HepG2 (cell line): Measurements from ENCODE around the gene PRCD. TPM values are rescaled to one million over a fixed set of nuclear protein-coding genes. Genes with fewer than 3 reads are reported as not detected.

Experiments
- ATAC-seq: fragments of 200-7000 bp; cut with Tn5 transposase; 3 replicates; pipeline ENCODE4 v1.9.1; 2020; ENCODE audit warnings: mild to moderate bottlenecking, moderate library complexity
- BruUV-seq: library from RNA; stranded (reverse); fragments of 400-500 nt; replicated peaks from 2 replicates; lab custom pipeline; 2021; lab: Mats Ljungman, UMichigan
- CTCF ChIA-PET: fragments of 300-600 bp; formaldehyde crosslinking; extraction: SDS; loops from one replicate; lab custom pipeline; 2021; ENCODE audit warnings: low total read pairs, inconsistent platforms, low intra/inter-chr PET ratio; lab: Yijun Ruan, JAX
- POLR2A ChIA-PET: fragments of 350-600 bp; sonication (Branson Sonifier 250); formaldehyde crosslinking; loops from one replicate; lab custom pipeline; 2020; ENCODE audit warnings: antibody characterized with exemption, inconsistent platforms; lab: Yijun Ruan, JAX
- DNase-seq: peaks from one replicate; pipeline ENCODE4 v3.0.0-alpha.2; 2015; ENCODE audit warnings: low spot score
- FAIRE-seq: peaks from 3 replicates; lab custom pipeline; 2011; peaks lifted over from hg19 to GRCh38; lab: Jason Lieb, UNC
- H2AFZ ChIP-seq: one replicate; pipeline ENCODE4 v1.6.1; 2011; ENCODE audit warnings: low read length, inconsistent platforms
- H3K27ac ChIP-seq: fragments of 300-600 bp; 3 replicates; pipeline ENCODE4 v1.8.0; 2011; ENCODE audit warnings: mixed run types, mild to moderate bottlenecking, mixed read lengths, low read length, inconsistent platforms; ENCODE audit not compliant: insufficient read depth; ENCODE audit errors: extremely low read length
- H3K27me3 ChIP-seq, 2 experiments: fragments of 200-600 bp in 1 of 2; 2 replicates in 1 of 2; 3 replicates in 1 of 2; pipeline versions ENCODE4 v1.6.0 to v1.8.0; 2011; ENCODE audit warnings: low read length in 2 of 2, mild to moderate bottlenecking in 2 of 2, moderate library complexity in 2 of 2, inconsistent platforms in 1 of 2; ENCODE audit not compliant: insufficient read depth in 2 of 2, control insufficient read depth in 1 of 2
- H3K36me3 ChIP-seq, 2 experiments: fragments of 200-600 bp in 1 of 2; replicated peaks in 1 of 2; 2 replicates in 1 of 2; 3 replicates in 1 of 2; pipeline versions ENCODE4 v1.5.1 to v1.8.0; 2011; ENCODE audit warnings: low read length in 2 of 2, inconsistent platforms in 1 of 2; ENCODE audit not compliant: insufficient read depth in 2 of 2, control insufficient read depth in 1 of 2
- H3K4me1 ChIP-seq: 2 replicates; pipeline ENCODE4 v1.5.1; 2012; ENCODE audit warnings: low read length, inconsistent platforms; ENCODE audit not compliant: insufficient read depth
- H3K4me2 ChIP-seq: 2 replicates; pipeline ENCODE4 v1.6.0; 2011; ENCODE audit warnings: low read depth, low read length, inconsistent platforms
- H3K4me3 ChIP-seq, 3 experiments: fragments of 200-600 bp in 1 of 3; sonication (generic), shearing (Covaris generic) in 1 of 3; replicated peaks in 1 of 3; 2 replicates each; pipeline ENCODE4 v1.5.1; 2011 to 2016; ENCODE audit warnings: low read length in 3 of 3, inconsistent platforms in 2 of 3, low read depth in 2 of 3, mild to moderate bottlenecking in 2 of 3, control low read depth in 1 of 3, mixed read lengths in 1 of 3; ENCODE audit not compliant: insufficient read depth in 1 of 3
- H3K79me2 ChIP-seq: one replicate; pipeline ENCODE4 v1.6.1; 2011; ENCODE audit warnings: low read length, inconsistent platforms; ENCODE audit not compliant: insufficient read depth
- H3K9ac ChIP-seq: 2 replicates; pipeline ENCODE4 v1.6.0; 2011; ENCODE audit warnings: mild to moderate bottlenecking, low read depth, low read length, inconsistent platforms; ENCODE audit not compliant: insufficient read depth
- H3K9me3 ChIP-seq: 2 replicates; pipeline ENCODE4 v1.5.1; 2012; ENCODE audit warnings: mild to moderate bottlenecking, low read length
- H4K20me1 ChIP-seq: 2 replicates; pipeline ENCODE4 v1.6.0; 2011; ENCODE audit warnings: inconsistent platforms, mild to moderate bottlenecking, low read length, moderate library complexity; ENCODE audit not compliant: insufficient read depth
- JDP2 ChIP-seq: sonication (generic); formaldehyde crosslinking; IDR thresholded peaks from 2 replicates; pipeline ENCODE4 v1.8.1; 2022; ENCODE audit warnings: missing genetic modification reagents, borderline replicate concordance
- KLF13 ChIP-seq: sonication (generic); formaldehyde crosslinking; IDR thresholded peaks from 2 replicates; pipeline ENCODE4 v1.4.0; 2020; ENCODE audit warnings: mild to moderate bottlenecking, missing genetic modification reagents
- MED8 ChIP-seq: sonication (generic); formaldehyde crosslinking; IDR thresholded peaks from 2 replicates; pipeline ENCODE4 v1.8.1; 2023; ENCODE audit warnings: mild to moderate bottlenecking, missing genetic modification reagents; ENCODE audit not compliant: insufficient replicate concordance
- MXD1 ChIP-seq: sonication (generic); formaldehyde crosslinking; IDR thresholded peaks from 2 replicates; pipeline ENCODE4 v1.4.0; 2020; ENCODE audit warnings: mild to moderate bottlenecking, missing genetic modification reagents
- NFRKB ChIP-seq: fragments of 450-650 bp; IDR thresholded peaks from 2 replicates; pipeline ENCODE4 v1.6.1; 2017
- NRL ChIP-seq: sonication (generic); formaldehyde crosslinking; IDR thresholded peaks from 2 replicates; pipeline ENCODE4 v1.5.0; 2020; ENCODE audit warnings: missing genetic modification reagents, mild to moderate bottlenecking, moderate library complexity, borderline replicate concordance
- PCBP2 ChIP-seq: fragments of 200-400 bp; formaldehyde crosslinking; optimal IDR thresholded peaks from 2 replicates; pipeline ENCODE3; 2018; ENCODE audit warnings: low read length, low read depth; ENCODE audit not compliant: poor library complexity, severe bottlenecking
- RBAK ChIP-seq: sonication (generic); formaldehyde crosslinking; IDR thresholded peaks from 2 replicates; pipeline ENCODE4 v1.5.1; 2020; ENCODE audit warnings: mild to moderate bottlenecking, missing genetic modification reagents
- RBFOX2 ChIP-seq: fragments of 200-400 bp; formaldehyde crosslinking; IDR thresholded peaks from 2 replicates; pipeline ENCODE4 v1.6.1; 2017; ENCODE audit warnings: low read depth, mild to moderate bottlenecking, low read length
- RELA ChIP-seq: sonication (generic); formaldehyde crosslinking; IDR thresholded peaks from 2 replicates; pipeline ENCODE4 v1.4.0; 2020; ENCODE audit warnings: missing genetic modification reagents
- SYNCRIP ChIP-seq: fragments of 200-400 bp; formaldehyde crosslinking; IDR thresholded peaks from 2 replicates; pipeline ENCODE4 v1.6.1; 2018; ENCODE audit warnings: mild to moderate bottlenecking, low read depth, low read length; ENCODE audit not compliant: insufficient read depth
- ZBTB37 ChIP-seq: sonication (generic); formaldehyde crosslinking; IDR thresholded peaks from 2 replicates; pipeline ENCODE4 v1.4.0; 2020; ENCODE audit warnings: mild to moderate bottlenecking, missing genetic modification reagents
- ZNF253 ChIP-seq: sonication (generic); formaldehyde crosslinking; IDR thresholded peaks from 2 replicates; pipeline ENCODE4 v1.8.0; 2022; ENCODE audit warnings: mild to moderate bottlenecking, missing genetic modification reagents, borderline replicate concordance
- ZNF264 ChIP-seq: sonication (generic); formaldehyde crosslinking; IDR thresholded peaks from 2 replicates; pipeline ENCODE4 v1.4.0; 2020; ENCODE audit warnings: missing genetic modification reagents
- ZNF354B ChIP-seq: sonication (generic); formaldehyde crosslinking; IDR thresholded peaks from 2 replicates; pipeline ENCODE4 v1.8.0; 2022; ENCODE audit warnings: mild to moderate bottlenecking, missing genetic modification reagents
- ZNF414 ChIP-seq: sonication (generic); formaldehyde crosslinking; IDR thresholded peaks from 2 replicates; pipeline ENCODE4 v1.5.0; 2020; ENCODE audit warnings: missing genetic modification reagents
- ZNF850 ChIP-seq: sonication (generic); formaldehyde crosslinking; conservative IDR thresholded peaks from 2 replicates; pipeline ENCODE4 v1.9.0; 2021; ENCODE audit warnings: mild to moderate bottlenecking, missing genetic modification reagents
- ZXDC ChIP-seq: sonication (generic); formaldehyde crosslinking; IDR thresholded peaks from 2 replicates; pipeline ENCODE4 v1.5.0; 2020; ENCODE audit warnings: mild to moderate bottlenecking, missing genetic modification reagents
- WGBS: methylation state at CpG from one replicate; pipeline ENCODE4 v1.1.6; 2017; ENCODE audit warnings: low lambda C conversion rate; 5-methylcytosine and 5-hydroxymethylcytosine counted together
- in situ Hi-C: cut with HindIII; loops from 2 replicates; pipeline ENCODE4 v1.10.0; 2017; ENCODE audit warnings: low pct_unique_long_range_greater_than_20kb; ENCODE audit not compliant: extremely low pct_ligation_motif_present
- intact Hi-C: fragments of 100-400 bp; cut with micrococcal nuclease; formaldehyde crosslinking; loops from one replicate; pipeline ENCODE4 v1.10.0; 2022; ENCODE audit not compliant: unreplicated experiment
- polyA plus RNA-seq, 8 experiments: library from polyadenylated mRNA; depleted of rRNA in 3 of 8; stranded (reverse) in 7 of 8; unstranded in 1 of 8; fragments of >200 nt; fragmentation: Illumina TruSeq in 4 of 8; extraction: Trizol in 4 of 8; gene quantifications; 2 replicates each; pipeline versions ENCODE4 v1.2.1 to v1.2.3, GENCODE V29; 2011 to 2016; ENCODE audit warnings: low read depth in 4 of 8, missing spikeins in 1 of 8, mixed read lengths in 1 of 8; ENCODE audit not compliant: insufficient read depth in 1 of 8
- total RNA-seq, 5 experiments: library from RNA; depleted of rRNA; stranded (reverse); fragments of >200 nt; fragmentation: Illumina TruSeq; extraction: Trizol; gene quantifications; 2 replicates each; pipeline ENCODE4 v1.2.3, GENCODE V29; 2016; ENCODE audit warnings: low read depth in 1 of 5

The PRCD gene
- total and polyA plus RNA-seq, 2 of the 13 experiments (the other 11 are each of a cell fraction or from before 2014, with no cell fraction given) = 0.51 TPM; not detected in 1

- CTCF ChIA-PET = no interaction called here
- no peak for FAIRE-seq
- peaks cover 24% of the 10 kb centered on the region for H3K4me1 ChIP-seq
Measured at GRCh38 chr17:76577876-76578275, 38.0 kb downstream of the PRCD start.

GRCh38 chr17:76578376-76578775, 38.5 kb downstream of the PRCD start:
- H3K4me3 ChIP-seq = no peak overlapping the region
- no peak overlapping the region for H3K9ac ChIP-seq
- H2AFZ ChIP-seq = no peak overlapping the region
- no peaks in the 10 kb centered on the region for H3K9me3 ChIP-seq
- no peak overlapping the region for H3K27ac ChIP-seq
- no peak for ATAC-seq
- no peaks in the 10 kb centered on the region for H3K79me2 ChIP-seq
- 43% methylated on average over 5 of the region's 5 CpGs for WGBS
- H3K27me3 ChIP-seq = peaks cover 2 to 5% of the 10 kb centered on the region in 2 experiments; a peak in 1 of 5 replicates
- in situ Hi-C loops (no loop called here), intact Hi-C loops (no loop called here)
- BruUV-seq = no TSS peak
- no peak for DNase-seq
- peaks cover 24% of the 10 kb centered on the region for H3K4me1 ChIP-seq
- no peak for FAIRE-seq
- CTCF ChIA-PET = no interaction called here
- no peak overlapping the region for H3K4me2 ChIP-seq
- no peaks in the 10 kb centered on the region for H4K20me1 ChIP-seq
- POLR2A ChIA-PET = interaction anchor here (0.7 to 1.5 kb wide), 2 partner anchors 11 to 21 kb away, joined by 3 to 4 read pairs; no protein-coding TSS in a partner anchor
- H3K36me3 ChIP-seq = no peaks in the 10 kb centered on the region
- no peak for TF ChIP-seq MXD1 (CRISPR knock-in tag)
- no peak for TF ChIP-seq KLF13 (CRISPR knock-in tag)
- no peak for TF ChIP-seq PCBP2
- TF ChIP-seq ZBTB37 (CRISPR knock-in tag) = no peak
- no peak for TF ChIP-seq SYNCRIP
- TF ChIP-seq RBAK (CRISPR knock-in tag) = no peak
- no peak for TF ChIP-seq ZXDC (CRISPR knock-in tag)
- no peak for TF ChIP-seq ZNF414 (CRISPR knock-in tag)
- no peak for TF ChIP-seq ZNF264 (CRISPR knock-in tag)
- no peak for TF ChIP-seq ZNF354B (CRISPR knock-in tag)
- no peak for TF ChIP-seq NFRKB
- no peak for TF ChIP-seq RBFOX2

More at GRCh38 chr17:76577876-76578275, 38.0 kb downstream of the PRCD start:
- intact Hi-C loops = no loop called here
- no TSS peak for BruUV-seq
- no peak for DNase-seq
- Histone ChIP-seq H3K4me3 (no peak overlapping the region), H3K27ac (no peak overlapping the region), H2AFZ (no peak overlapping the region), H3K27me3 (peaks cover 2 to 5% of the 10 kb centered on the region in 2 experiments; a peak in 1 of 5 replicates), H3K79me2 (no peaks in the 10 kb centered on the region), H3K9me3 (no peaks in the 10 kb centered on the region), H3K4me2 (no peak overlapping the region), H3K36me3 (no peaks in the 10 kb centered on the region), H3K9ac (no peak overlapping the region), H4K20me1 (no peaks in the 10 kb centered on the region)
- in situ Hi-C loops = no loop called here
- no peak for ATAC-seq
- TF ChIP-seq RELA (no peak), ZNF850 (no peak), MED8 (CRISPR knock-in tag) (no peak), ZNF253 (CRISPR knock-in tag) (no peak), JDP2 (CRISPR knock-in tag) (no peak), NRL (CRISPR knock-in tag) (no peak)
- 84% methylated on average over 7 of the region's 7 CpGs for WGBS
- POLR2A ChIA-PET = interaction anchor here (1.5 kb wide), 1 partner anchor 10 kb away, joined by 4 read pairs; no protein-coding TSS in a partner anchor
